Measurements from ENCODE around the gene FYB1.

FYB1 gene

DNA sequence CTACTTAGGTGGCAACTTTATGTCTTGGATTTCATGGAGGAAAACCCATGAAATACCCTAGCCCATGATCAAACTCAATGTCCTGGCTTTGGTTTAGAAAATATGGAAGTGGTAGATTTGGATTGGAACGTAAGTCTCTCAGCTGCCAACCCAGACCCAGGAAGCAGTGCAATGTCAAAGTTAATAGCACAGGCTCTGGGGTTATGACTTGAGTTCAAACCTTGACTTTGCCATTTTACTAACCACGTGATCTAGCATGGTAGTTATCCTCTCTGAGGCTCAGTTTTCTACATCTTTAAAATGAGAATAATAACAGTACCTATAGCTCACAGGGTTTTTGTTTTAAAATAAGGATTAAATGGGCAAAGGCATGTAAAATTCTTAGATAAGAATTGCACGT lies 13.8 kb downstream of the FYB1 start:
- DNase-seq (ENCODE audit: low read depth), result no peak

DNA sequence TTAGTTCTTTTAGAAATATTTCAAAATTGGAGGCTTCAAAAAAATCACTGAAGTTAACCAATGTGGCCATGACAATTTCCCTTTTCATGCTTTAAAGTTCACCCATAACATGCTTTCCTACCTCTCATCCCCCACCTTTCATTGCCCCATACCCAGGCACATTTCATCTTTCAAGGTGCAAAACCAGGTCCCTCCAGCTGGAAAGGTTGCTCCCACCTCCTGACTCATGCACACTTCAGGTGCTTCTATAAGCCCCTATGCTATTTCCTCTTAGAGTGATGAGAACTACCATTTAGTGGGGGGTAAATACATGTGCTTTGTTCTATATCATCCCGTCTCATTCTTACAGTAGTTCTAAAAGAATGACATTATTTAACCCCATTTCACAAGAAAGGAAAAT lies 15.4 kb downstream of the FYB1 start:
- no peak for DNase-seq (ENCODE audit: low read depth)

DNA sequence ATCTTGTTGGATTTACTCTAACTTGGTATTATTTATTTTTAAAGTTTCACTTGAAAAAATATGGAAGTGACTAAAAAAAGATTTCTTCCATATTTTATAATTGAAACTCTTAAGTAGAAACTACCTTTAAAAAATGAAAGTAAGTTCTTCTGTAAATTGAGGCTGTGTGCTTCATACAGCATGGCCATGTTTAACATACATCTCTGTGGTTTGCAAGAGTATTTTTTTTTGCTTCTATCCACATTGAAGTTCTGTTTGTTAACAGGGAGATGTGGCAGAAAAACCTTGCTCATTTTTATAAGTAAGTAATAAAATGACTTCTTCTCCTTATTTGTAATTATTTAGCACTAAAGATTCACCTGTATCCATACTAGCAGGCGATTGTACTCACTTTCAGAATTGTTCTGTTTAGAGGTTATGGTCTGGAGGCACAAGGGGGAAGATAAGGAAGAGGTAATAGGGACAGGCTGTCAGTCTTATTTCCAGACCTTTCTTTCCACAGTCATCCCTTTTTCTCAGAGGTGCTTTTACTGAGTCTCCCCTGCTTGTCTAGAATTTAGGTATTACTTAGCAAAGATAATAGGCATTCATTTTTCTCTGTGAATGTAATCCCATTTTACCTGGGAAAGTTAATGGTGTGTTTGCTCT lies 16.0 kb downstream of the FYB1 start:
- DNase-seq (ENCODE audit: low read depth), result no peak

DNA sequence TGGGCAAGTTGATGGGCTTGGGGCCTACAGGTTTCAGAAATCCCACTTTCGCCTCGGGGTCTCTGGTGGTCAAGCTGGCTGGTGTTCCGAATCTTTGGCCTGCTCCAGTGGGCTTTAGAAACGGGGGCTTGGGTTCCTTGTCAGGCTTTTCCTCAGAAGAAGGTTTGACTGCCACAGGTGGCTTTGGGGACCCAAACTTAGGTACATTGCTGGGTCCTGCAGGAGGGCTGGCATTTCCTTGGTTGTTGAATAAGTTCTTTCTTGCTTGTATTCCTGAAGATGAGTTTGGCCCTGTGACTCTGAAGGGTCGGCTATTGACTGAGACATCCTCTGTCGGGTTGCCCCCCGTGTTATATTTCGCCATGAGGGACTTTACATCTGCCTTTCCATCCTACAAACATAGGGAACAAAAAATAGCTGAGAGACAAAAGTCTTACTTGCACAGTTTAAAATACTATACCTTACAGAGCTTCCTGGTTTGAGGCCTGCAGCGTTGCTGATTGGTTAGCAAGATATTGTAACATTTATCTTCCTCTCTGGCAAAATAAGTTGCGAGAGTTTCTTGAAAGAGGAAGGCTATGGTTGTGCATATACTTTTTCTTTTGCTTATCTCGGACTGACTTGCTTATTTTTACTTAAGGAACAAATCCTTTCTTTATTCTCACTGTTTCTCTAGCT lies 16.6 kb downstream of the FYB1 start:
- no peak for DNase-seq (ENCODE audit: low read depth)

DNA sequence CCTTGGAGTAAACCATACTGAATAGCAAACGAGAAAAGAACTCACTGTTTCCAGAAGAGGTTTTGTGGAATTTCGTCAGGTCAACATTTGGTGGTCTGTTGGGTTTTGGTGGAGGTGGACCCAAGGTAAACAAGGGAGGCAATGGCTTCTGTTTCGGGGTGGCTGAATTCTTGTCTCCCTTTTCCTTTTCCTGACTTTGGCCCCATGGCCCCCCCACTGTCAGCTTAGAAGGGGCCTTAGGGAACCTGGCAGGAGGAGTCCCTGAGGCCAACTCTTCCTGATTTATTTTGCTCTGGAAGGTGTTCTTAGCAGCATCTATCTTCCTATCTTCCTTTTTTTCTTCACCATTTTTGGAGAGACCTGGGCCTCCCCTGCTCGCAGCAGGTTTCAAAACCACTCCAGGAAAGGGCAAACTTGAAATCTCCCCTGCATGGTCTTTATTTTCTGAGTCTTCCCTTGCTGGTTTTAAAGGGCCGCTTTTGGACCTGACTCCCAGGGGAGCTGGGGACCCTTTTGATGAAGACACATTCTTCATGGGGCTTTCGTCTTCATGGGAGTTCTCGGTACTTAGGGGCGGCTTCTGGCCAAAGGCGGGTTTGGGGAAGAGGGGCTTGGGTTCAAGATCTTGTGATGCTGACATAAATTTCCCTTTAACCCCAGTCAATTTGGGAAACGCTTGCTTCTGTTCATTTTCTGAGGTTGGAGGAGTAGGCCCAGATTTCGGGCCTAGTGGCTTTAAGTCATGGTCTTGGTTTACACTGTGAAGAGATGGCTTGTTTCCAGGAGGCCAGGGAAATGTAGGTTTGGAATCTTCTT lies 17.4 kb downstream of the FYB1 start:
- DNase-seq (ENCODE audit: low read depth), result no peak

DNA sequence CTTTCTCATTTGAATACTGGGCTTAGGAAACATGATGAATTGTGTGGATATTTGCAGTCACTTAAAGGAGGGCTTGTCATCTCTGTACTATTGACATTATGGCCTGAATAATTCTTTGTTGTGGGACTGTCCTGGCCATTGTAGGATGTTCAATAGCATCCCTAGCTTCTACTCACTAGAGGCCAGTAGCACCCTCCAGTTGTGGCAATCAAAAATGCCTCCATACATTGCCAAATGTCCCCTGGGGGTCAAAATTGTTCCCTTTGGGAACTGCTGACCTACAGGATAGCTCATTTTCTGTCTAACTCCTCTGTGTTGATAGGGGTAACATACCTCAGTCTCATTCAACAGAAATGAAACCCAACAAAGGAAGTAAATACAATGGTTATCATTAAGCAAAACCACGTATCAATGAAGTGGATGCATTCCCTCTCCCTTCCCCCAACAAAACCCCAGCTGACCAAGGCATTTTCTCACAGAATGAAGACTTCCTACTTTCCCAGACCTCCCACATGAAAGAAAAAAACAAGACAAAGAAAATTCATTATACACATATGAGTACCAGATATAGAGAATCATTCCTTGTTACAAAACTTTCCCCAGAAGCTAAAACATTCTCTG lies 18.1 kb downstream of the FYB1 start:
- DNase-seq (ENCODE audit: low read depth), result no peak

DNA sequence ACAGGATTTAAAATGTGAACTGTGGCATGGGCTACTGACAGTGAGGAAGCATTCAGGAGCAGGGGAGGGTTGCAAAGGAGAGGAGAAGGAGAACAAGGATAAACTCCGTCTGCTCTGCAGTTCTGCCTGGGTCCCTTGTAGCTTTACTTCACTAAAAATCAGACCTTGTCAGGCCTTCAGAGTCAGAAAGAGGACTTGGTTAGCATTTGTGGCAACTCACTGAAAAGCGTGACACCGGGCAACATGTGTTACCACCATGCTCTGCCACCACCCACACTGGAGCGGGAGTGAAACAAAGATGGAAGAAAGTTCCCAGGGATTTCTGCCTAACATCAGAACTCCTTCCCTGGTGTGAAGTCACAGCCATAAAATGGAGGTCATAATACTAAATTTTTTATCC lies 19.3 kb downstream of the FYB1 start:
- DNase-seq (ENCODE audit: low read depth), result no peak

DNA sequence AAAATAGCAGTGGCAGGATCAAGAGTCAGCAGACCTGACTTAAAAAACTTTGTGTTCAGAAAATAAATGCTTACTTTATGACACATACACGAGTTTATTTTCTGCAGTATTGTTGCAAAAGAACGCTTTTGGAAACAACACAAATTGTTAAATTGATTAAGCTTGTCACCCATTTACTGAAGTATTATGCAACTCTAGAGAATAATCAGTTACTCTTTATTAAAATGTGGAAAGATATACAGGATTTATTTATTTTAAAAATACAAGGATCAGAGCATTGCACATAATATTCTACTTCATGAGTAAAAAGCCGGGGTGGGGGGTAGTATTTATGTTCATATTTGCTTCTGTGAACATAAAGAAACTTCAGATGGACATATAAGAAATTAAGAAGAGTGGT lies 20.0 kb downstream of the FYB1 start:
- DNase-seq (ENCODE audit: low read depth), result no peak

DNA sequence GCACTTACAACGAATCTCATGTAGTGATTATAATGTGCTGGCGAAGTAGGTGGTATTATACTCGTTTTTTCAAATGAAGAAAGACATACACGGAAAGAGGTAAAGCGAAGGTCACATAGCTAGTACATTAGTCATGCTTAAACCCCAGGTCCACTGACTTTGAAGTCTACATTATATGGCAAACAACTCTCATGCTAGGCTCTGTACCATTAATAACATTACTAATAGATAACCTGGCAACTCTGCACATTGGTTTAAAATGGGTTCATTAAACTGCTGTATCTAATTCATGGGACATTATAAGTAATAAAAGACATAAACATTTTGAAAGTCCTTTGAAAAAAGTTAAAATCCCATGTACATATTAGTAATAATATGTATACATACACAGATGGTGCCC lies 21.2 kb downstream of the FYB1 start:
- DNase-seq (ENCODE audit: low read depth), result no peak

DNA sequence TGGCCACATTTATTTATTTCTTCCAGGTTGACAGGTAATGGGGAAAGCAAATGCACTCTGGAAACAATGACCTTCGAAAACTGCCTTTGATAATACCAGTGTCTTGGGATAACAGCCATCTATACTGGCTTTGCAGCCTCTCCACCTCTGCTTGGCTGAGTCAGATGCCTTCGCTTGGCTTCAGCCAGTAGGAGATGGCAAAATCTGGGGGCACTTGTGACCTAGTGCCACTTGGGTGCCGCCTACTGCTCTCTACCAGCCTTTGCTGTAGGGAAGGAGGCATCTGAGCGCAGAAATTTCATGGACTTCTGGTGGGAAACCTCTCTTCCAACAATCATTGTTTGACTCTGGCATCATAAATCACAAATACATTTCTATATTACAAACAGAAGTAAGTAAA lies 21.8 kb downstream of the FYB1 start:
- DNase-seq (ENCODE audit: low read depth), result no peak

DNA sequence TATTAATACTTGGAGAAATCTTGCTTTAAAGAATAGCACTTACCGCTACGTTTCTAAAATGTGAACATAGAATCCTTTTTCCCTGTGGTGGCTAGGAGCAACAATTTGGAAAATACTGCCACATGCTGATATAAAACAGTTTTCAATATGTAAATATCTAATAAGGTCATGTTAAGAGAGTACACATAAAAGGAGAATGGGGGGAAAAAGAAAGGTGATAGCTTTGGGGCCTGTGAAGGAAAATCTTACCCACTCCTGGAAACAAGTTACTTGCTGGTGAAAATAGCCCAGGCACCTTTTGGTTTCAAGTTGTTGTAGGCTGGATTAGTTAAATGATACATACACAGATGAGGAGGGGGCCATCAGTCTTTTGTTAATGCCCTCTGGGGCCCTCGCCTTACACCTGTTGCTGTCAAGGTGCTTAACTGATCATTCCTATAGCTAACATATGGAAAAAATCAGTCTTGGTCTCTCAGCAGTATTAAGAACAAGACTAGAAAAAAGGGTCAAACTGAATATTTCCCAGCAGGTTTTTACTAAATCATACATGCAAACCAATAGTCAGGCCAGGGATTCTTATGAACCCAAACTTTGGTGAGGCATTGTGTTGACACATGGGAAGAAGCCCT lies 24.1 kb downstream of the FYB1 start:
- DNase-seq (ENCODE audit: low read depth), result no peak

DNA sequence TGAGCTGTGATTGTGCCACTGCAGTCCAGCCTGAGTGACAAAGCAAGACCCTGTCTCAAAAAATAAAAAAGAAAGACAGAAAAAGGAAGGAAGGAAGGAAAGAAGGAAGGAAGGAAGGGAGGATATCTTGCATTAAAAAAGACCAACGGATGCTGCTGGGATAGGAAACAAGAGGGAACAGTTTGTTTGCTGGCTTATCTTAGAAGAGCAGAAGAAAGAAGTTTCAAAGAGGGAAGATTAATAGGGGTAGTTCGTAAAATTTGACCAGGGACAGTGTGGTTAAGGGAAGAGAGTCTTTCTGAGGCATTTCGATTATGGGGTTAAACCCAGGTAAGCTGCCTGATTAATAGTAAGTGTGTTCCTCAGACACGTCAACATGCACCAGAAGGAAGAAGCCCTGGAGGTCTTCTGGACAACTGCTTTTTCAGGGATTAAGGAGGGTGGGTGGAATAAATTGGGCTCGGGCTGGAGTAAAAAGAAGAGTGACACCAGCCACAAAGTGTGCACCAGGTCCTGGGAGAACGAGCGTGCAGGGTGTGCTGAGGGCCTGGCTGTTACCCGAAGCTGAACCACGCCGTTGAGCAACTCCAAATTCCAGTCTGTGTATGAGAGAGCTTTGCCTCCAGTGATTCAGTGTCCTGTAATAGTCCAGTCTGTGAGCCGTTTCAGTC lies 24.8 kb downstream of the FYB1 start:
- no peak for DNase-seq (ENCODE audit: low read depth)

DNA sequence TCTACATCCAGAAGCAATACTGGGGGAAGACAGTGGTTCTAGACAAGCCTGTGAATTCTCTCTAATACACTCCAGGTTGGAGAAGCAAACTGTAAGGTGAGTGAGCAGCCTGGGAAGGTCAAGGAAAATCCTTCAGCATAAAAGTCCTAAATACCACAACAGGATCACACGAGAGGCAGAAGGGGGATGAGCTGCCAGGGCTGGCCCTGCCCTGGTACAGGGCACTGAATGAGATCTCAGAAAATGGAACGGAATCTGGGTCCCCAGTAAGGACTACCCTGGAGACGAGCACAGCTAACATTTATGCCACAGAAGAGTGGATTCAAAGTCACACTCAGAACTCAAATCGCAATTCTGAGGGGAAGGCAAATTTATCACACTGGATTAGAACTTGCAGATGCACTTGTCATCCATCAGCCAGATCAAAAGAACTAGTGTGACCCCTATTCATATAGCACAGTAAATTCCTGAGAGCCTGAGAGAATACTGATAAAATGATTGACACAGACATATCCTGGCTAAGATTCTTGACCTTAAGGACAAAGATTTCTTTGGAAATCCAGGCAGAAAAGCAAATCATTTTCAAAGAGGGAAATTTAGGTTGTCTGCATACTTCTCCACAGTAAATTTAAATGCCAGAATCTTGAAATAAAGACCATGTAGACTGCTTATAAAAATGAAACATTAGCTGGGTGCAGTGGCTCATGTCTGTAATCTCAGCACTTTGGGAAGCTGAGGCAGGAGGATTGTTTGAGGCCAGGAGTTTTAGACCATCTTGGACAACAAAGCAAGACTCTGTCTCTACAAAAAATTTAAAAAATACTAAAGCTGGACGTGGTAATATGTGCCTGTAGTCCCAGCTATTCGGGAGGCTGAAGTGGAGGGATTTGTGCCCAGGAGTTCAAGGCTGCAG lies 25.6 kb downstream of the FYB1 start:
- no peak for DNase-seq (ENCODE audit: low read depth)

DNA sequence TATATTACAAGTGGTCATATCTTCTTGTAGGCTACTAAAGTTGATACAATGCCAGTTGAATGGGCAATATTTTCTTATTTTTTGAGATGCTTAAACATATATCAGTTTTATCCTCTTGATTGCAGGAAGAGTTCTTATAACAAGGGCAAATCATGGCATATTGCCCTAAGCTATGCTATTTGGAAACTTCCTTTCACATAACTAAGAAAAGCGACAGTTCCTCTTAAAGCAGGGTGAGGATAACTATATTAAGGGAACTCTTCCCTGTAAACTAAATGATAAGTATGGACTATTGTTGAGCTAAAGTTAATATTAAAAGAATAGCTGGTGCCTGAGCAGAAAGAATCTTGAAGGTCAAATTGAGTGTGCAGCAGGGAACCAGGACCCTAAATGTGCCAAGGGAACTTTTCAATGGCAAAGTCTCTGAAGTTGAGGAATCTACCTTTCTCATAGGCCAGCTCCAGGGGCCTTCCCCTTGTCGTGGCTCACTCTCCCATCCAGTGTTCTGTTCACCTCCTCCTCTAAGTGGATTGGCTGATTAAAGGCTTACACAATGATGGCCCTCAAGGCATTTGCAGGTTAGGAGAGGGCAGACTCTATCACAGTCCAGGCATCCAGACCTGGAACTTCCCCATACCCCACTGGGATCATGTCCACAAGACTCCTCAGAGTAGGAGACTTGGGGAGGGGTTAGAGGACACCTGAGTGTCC lies 26.8 kb downstream of the FYB1 start:
- no peak for DNase-seq (ENCODE audit: low read depth)

DNA sequence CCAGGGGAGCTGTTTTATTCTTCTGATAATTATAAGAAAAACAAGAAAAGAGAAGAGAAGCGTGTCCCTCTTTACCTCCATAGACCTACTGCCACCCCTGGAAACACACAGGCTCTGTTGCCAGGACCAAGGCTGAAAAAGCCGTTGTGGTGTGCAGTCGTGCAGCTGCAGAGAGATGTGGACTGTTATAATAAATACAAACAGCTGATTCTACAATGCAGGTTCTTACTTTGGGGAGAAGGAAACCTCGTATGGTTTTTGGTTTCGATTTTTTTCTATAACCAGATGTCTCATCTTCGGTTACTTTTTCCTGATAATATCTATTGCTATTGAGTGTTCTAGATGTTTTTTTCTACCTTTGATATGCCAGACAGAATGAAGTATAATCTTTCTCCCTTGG lies 28.1 kb downstream of the FYB1 start:
- no peak for DNase-seq (ENCODE audit: low read depth)

DNA sequence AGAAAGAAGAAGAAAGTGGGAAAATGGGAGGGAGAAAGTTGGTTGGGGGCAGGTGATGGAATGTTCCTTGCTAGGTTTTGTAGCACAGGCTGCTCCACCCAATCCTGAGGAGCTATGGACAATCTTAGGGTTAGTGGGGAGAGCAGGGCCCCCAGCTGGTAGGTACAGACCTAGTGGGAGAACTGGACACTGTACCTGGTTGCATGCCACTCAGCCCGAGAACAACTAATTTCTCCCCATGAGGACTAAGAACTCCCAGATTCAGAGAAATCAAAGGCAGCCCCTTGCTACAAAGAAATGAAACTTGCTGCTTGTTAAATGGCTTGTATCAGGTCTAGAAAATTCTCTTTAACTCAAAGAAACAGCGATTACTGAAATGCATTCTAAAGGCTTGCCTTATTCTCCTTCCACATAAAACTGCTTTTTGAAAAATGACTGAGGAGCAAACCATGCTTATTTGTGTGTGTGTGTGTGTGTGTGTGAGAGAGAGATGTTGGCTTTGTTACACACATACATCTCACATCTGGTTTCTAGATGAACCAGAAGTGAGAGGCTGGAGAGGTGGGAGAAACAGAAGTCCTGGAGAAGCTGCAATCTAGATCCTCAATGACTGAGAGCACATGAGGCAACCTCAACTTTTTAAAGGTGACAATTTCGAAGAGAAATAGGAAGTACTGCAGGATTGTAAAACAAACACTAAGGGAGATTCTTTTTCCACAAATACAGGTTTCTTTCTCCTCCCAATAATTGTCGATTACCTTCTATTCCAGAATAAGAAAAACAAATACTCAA lies 28.9 kb downstream of the FYB1 start:
- no peak for DNase-seq (ENCODE audit: low read depth)

DNA sequence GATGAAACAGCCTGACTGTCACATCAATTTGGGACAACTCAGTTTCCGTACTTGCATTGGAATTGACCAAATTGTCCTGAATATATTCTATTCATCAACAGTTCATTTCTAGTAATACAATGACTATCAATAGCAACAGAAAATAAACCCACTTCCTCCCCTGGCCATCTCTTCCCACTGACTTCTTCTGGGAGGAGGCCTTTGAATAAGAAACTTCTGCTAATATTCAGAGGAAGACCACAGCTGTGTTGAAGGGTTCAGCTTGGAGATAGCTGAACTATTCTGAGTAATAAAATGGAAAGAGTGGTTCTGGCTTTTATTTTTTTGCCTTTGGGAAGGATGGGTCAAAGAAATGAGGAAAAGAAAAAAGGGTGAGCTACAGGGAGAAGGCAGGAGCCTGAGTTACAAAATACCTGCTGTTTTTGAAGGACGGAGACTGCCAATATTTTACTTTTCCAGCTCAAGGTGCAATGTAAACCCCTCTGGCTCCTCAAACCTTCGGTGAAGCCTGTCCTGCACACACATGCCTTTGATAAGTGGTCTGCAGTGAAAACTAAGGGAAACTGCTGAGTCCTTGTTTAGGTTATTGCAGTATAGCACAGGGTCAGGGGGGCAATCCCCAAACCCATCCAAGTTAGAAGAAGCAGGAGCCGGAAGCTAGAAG lies 29.9 kb downstream of the FYB1 start:
- DNase-seq (ENCODE audit: low read depth), result no peak

DNA sequence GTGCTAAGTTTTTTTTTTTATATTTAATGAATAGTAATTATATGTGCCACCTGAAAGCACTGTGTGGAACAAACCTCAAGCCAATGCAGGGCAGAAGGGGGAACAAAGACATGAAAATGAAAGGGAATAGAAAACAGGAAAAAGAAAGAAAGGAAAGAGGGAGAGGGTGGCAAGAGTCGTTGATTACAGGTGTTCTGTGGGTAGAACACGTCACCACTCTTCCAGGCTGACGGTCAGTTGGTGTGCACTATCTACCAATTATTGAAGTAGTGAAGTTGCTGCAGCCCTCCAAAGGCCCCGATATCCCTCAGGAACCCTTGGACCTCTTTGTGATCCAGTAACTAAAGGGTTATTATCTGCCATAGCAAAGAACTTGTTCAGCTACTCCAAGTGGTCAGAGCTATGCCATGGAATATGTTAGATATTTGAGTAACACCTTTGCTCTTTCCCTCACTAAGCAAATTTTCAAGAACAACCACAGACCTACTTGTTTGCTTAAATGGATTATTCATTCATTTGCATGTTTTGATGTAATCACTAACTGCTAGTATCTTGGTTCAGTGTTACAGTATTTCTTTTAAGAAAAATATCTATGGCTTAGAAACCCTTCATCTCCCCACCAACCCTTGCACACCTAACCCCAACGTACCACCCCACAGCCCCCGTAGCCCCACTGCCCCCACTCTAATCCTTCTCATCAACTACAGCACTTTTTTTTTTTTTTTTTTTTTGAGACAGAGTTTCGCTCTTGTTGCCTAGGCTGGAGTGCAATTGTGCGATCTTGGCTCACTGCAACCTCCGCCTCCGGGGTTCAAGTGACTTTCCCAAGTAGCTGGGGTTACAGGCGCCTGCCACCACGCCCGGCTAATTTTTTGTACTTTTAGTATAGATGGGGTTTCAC lies 31.3 kb downstream of the FYB1 start:
- DNase-seq (ENCODE audit: low read depth), result no peak

Data from activated T-cell treated with anti-CD3 and anti-CD28 coated beads for 48 hours (primary cell).